Endothelial cell of umbilical vein (primary cell): Measurements from ENCODE around the gene INSRR. TPM values are rescaled to one million over a fixed set of nuclear protein-coding genes. Genes with fewer than 3 reads are reported as not detected.

Experiments
- BruUV-seq: library from RNA; stranded (reverse); fragments of 400-500 nt; replicated peaks from 2 replicates; lab custom pipeline; 2021; lab: Mats Ljungman, UMichigan
- CTCF ChIA-PET: fragments of 300-600, 350-600 bp; sonication (Branson Sonifier 250); formaldehyde crosslinking; loops from one replicate; lab custom pipeline; 2021; ENCODE audit warnings: antibody characterized with exemption, inconsistent platforms; lab: Charles Lee
- POLR2A ChIA-PET: fragments of 300-600, 350-600 bp; sonication (Branson Sonifier 250); formaldehyde crosslinking; loops from one replicate; lab custom pipeline; 2021; ENCODE audit warnings: antibody characterized with exemption, inconsistent platforms; lab: Charles Lee
- DNase-seq: peaks from one replicate; pipeline ENCODE4 v3.0.0-alpha.2; 2011; ENCODE audit warnings: low read depth, low spot score
- FAIRE-seq: peaks from 2 replicates; lab custom pipeline; 2011; peaks lifted over from hg19 to GRCh38; lab: Jason Lieb, UNC
- H2AFZ ChIP-seq: 2 replicates; pipeline ENCODE4 v1.6.0; 2012; ENCODE audit warnings: low read depth, low read length, control low read depth, inconsistent platforms
- H3K27ac ChIP-seq: 2 replicates; pipeline ENCODE4 v1.5.1; 2011; ENCODE audit warnings: low read depth, mild to moderate bottlenecking, control low read depth, low read length, moderate library complexity; ENCODE audit not compliant: insufficient read depth
- H3K27me3 ChIP-seq, 2 experiments: 2 replicates each; pipeline versions ENCODE4 v1.6.0 to v1.6.1; 2011; ENCODE audit warnings: low read length in 2 of 2, mixed read lengths in 1 of 2; ENCODE audit not compliant: control insufficient read depth in 2 of 2, insufficient read depth in 2 of 2
- H3K36me3 ChIP-seq, 2 experiments: 2 replicates in 1 of 2; 3 replicates in 1 of 2; pipeline ENCODE4 v1.5.1; 2011; ENCODE audit warnings: low read length in 2 of 2, mild to moderate bottlenecking in 1 of 2, moderate library complexity in 1 of 2; ENCODE audit not compliant: control insufficient read depth in 2 of 2, insufficient read depth in 2 of 2; ENCODE audit errors: extremely low read depth in 1 of 2
- H3K4me1 ChIP-seq: 3 replicates; pipeline ENCODE4 v1.5.1; 2011; ENCODE audit warnings: mild to moderate bottlenecking, low read length; ENCODE audit not compliant: control insufficient read depth, insufficient read depth; ENCODE audit errors: extremely low read depth
- H3K4me2 ChIP-seq: 2 replicates; pipeline ENCODE4 v1.6.1; 2011; ENCODE audit warnings: low read length, control low read depth, mixed read lengths; ENCODE audit not compliant: insufficient read depth
- H3K4me3 ChIP-seq, 3 experiments: fragments of 200-600 bp in 1 of 3; sonication (generic), shearing (Covaris generic) in 1 of 3; replicated peaks in 1 of 3; 2 replicates each; pipeline ENCODE4 v1.5.1; 2011 to 2016; ENCODE audit warnings: control low read depth in 3 of 3, low read length in 3 of 3, mild to moderate bottlenecking in 2 of 3, inconsistent platforms in 1 of 3, low read depth in 1 of 3, moderate library complexity in 1 of 3; ENCODE audit not compliant: insufficient read depth in 1 of 3
- H3K79me2 ChIP-seq: 2 replicates; pipeline ENCODE4 v1.6.0; 2012; ENCODE audit warnings: low read length, inconsistent platforms; ENCODE audit not compliant: control insufficient read depth, insufficient read depth
- H3K9ac ChIP-seq: replicated peaks from 2 replicates; pipeline ENCODE3; 2011; ENCODE audit warnings: low read length, control low read depth; ENCODE audit not compliant: insufficient read depth; ENCODE audit errors: extremely low read depth
- H3K9me1 ChIP-seq: replicated peaks from 3 replicates; pipeline ENCODE4 v1.6.0; 2011; ENCODE audit warnings: mild to moderate bottlenecking, low read length; ENCODE audit not compliant: control insufficient read depth, insufficient read depth; ENCODE audit errors: extremely low read depth
- H3K9me3 ChIP-seq: replicated peaks from 2 replicates; pipeline ENCODE4 v1.5.1; 2012; ENCODE audit warnings: low read length, inconsistent platforms; ENCODE audit not compliant: control insufficient read depth, insufficient read depth
- H4K20me1 ChIP-seq: replicated peaks from 2 replicates; pipeline ENCODE3; 2011; ENCODE audit warnings: mild to moderate bottlenecking, low read length; ENCODE audit not compliant: control insufficient read depth, insufficient read depth; ENCODE audit errors: extremely low read depth
- CTCF ChIP-seq, 2 donors: IDR thresholded peaks; 1 replicate in 1 of 2; 2 replicates in 1 of 2; pipeline ENCODE4 v1.5.1; 2011; ENCODE audit warnings: low read length in 2 of 2, mild to moderate bottlenecking in 2 of 2, moderate library complexity in 2 of 2, control low read depth in 1 of 2, inconsistent platforms in 1 of 2, low read depth in 1 of 2; ENCODE audit not compliant: insufficient read depth in 1 of 2; ENCODE audit errors: extremely low read depth in 1 of 2
- FOS ChIP-seq: IDR thresholded peaks from 2 replicates; pipeline ENCODE4 v1.6.1; 2011; ENCODE audit warnings: mild to moderate bottlenecking, low read length, moderate library complexity, borderline replicate concordance; ENCODE audit not compliant: insufficient read depth
- GATA2 ChIP-seq: IDR thresholded peaks from 2 replicates; pipeline ENCODE4 v1.7.0; 2011; ENCODE audit warnings: low read depth, mild to moderate bottlenecking, moderate library complexity, mixed read lengths, low read length; ENCODE audit not compliant: insufficient read length, insufficient read depth
- JUN ChIP-seq: IDR thresholded peaks from 2 replicates; pipeline ENCODE4 v1.6.1; 2011; ENCODE audit warnings: borderline replicate concordance, low read depth; ENCODE audit not compliant: insufficient read length, insufficient read depth
- MAX ChIP-seq: IDR thresholded peaks from 2 replicates; pipeline ENCODE4 v1.6.1; 2011; ENCODE audit not compliant: insufficient read depth, insufficient read length
- POLR2A ChIP-seq: IDR thresholded peaks from 2 replicates; pipeline ENCODE4 v1.6.1; 2012; ENCODE audit warnings: low read depth, mild to moderate bottlenecking, control low read depth, low read length
- POLR2AphosphoS5 ChIP-seq: IDR thresholded peaks from 2 replicates; pipeline ENCODE4 v1.6.1; 2012; ENCODE audit warnings: low read depth, mild to moderate bottlenecking, control low read depth, low read length, moderate library complexity; ENCODE audit not compliant: insufficient read depth
- dilution Hi-C: fragments of 300-500 bp; cut with MboI; formaldehyde crosslinking; loops from one replicate; pipeline ENCODE4 v1.15.0; 2019; ENCODE audit warnings: low sequenced_read_pairs; ENCODE audit not compliant: extremely low pct_ligation_motif_present
- intact Hi-C: fragments of 100-400 bp; cut with micrococcal nuclease; formaldehyde crosslinking; loops from one replicate; pipeline ENCODE4 v1.10.0; 2022
- polyA plus RNA-seq, 4 experiments: library from polyadenylated mRNA; depleted of rRNA in 3 of 4; stranded (reverse) in 3 of 4; unstranded in 1 of 4; fragments of >200 nt; gene quantifications; 2 replicates each; pipeline versions ENCODE4 v1.2.1 to v1.2.3, GENCODE V29; 2011 to 2012; ENCODE audit warnings: missing spikeins in 1 of 4
- total RNA-seq: library from RNA; stranded (reverse); gene quantifications from 2 replicates; pipeline ENCODE4 v1.2.3, GENCODE V29; 2021

The INSRR gene
- total and polyA plus RNA-seq, 2 donors (not counting 3 experiments of a cell fraction or from before 2014, with no cell fraction given): not detected

- Histone ChIP-seq H3K9ac (no peak overlapping the region), H3K4me3 (no peak overlapping the region), H4K20me1 (no peaks in the 10 kb centered on the region), H3K9me1 (no peaks in the 10 kb centered on the region), H3K27ac (no peak overlapping the region), H3K4me1 (peaks cover 3% of the 10 kb centered on the region), H3K4me2 (no peak overlapping the region), H3K36me3 (no peaks in the 10 kb centered on the region), H3K9me3 (no peaks in the 10 kb centered on the region), H3K79me2 (no peaks in the 10 kb centered on the region), H3K27me3 (peaks cover 39 to 50% of the 10 kb centered on the region in 2 experiments), H2AFZ (no peak overlapping the region)
- dilution Hi-C loops (no loop called here), intact Hi-C loops (no loop called here)
- ChIA-PET POLR2A (no interaction called here), CTCF (interaction anchor here (0.6 to 4.5 kb wide), 7 partner anchors 12 to 90 kb away, joined by 3 to 144 read pairs (median 35); partner anchors contain the start of genes INSRR, LRRC71 and NTRK1)
- FAIRE-seq (no peak), DNase-seq (no peak)
- BruUV-seq: no TSS peak
- no peak for TF ChIP-seq GATA2
- no peak for TF ChIP-seq FOS
- TF ChIP-seq POLR2AphosphoS5: no peak
- TF ChIP-seq POLR2A: no peak
- no peak for TF ChIP-seq JUN
- no peak for TF ChIP-seq MAX
- no peak for TF ChIP-seq CTCF (IDR thresholded peaks at IDR 0.05; ENCODE audit: extremely low read depth in 1 of 2, insufficient read depth in 1 of 2, low read depth in 1 of 2, low read length in 2 of 2)
These were observed 22.8 kb downstream of the INSRR start for GRCh38 chr1:156836041-156836654.
